ENCODE measurements around the gene SALL4.

The SALL4 gene

GRCh38 chr20:51735728-51736600 lies 66.4 kb downstream of the SALL4 start (continued):
- TF ChIP-seq TSHZ1 (tag by site-specific recombination; IDR thresholded peaks at IDR 0.05; ENCODE audit: borderline replicate concordance): 0 out of 2 replicates have a peak, but pooled peaks have one; percentile 18
- no peak for TF ChIP-seq TCF7L2 (IDR thresholded peaks at IDR 0.05; ENCODE audit: borderline replicate concordance, low read depth, low read length)
- TF ChIP-seq ZNF639 (tag by site-specific recombination; IDR thresholded peaks at IDR 0.05): peak; percentile 78; the same call in 1 of the 2 replicates
- TF ChIP-seq ZNF580 (tag by site-specific recombination; IDR thresholded peaks at IDR 0.05): 0 out of 2 replicates have a peak, but pooled peaks have one; percentile 53
- peak; percentile 66 for TF ChIP-seq PRDM1 (tag by site-specific recombination; IDR thresholded peaks at IDR 0.05)
- peak; percentile 65 for TF ChIP-seq GLIS2 (tag by site-specific recombination; IDR thresholded peaks at IDR 0.05)
- no peak for TF ChIP-seq ZNF157 (tag by site-specific recombination; IDR thresholded peaks at IDR 0.05)
- TF ChIP-seq, protein P1, sequence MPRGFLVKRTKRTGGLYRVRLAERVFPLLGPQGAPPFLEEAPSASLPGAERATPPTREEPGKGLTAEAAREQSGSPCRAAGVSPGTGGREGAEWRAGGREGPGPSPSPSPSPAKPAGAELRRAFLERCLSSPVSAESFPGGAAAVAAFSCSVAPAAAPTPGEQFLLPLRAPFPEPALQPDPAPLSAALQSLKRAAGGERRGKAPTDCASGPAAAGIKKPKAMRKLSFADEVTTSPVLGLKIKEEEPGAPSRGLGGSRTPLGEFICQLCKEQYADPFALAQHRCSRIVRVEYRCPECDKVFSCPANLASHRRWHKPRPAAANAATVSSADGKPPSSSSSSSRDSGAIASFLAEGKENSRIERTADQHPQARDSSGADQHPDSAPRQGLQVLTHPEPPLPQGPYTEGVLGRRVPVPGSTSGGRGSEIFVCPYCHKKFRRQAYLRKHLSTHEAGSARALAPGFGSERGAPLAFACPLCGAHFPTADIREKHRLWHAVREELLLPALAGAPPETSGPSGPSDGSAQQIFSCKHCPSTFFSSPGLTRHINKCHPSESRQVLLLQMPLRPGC (tag by site-specific recombination; IDR thresholded peaks at IDR 0.05): peak; percentile 65; the same call in 1 of the 2 replicates
- TF ChIP-seq ZNF362 (tag by site-specific recombination; IDR thresholded peaks at IDR 0.05): peak; percentile 46; the same call in 1 of the 2 replicates
- peak; percentile 74 for TF ChIP-seq GLIS1 (tag by site-specific recombination; IDR thresholded peaks at IDR 0.05)
- TF ChIP-seq ZNF670 (tag by site-specific recombination; IDR thresholded peaks at IDR 0.05; ENCODE audit: low read depth): no peak
- TF ChIP-seq, protein P2, sequence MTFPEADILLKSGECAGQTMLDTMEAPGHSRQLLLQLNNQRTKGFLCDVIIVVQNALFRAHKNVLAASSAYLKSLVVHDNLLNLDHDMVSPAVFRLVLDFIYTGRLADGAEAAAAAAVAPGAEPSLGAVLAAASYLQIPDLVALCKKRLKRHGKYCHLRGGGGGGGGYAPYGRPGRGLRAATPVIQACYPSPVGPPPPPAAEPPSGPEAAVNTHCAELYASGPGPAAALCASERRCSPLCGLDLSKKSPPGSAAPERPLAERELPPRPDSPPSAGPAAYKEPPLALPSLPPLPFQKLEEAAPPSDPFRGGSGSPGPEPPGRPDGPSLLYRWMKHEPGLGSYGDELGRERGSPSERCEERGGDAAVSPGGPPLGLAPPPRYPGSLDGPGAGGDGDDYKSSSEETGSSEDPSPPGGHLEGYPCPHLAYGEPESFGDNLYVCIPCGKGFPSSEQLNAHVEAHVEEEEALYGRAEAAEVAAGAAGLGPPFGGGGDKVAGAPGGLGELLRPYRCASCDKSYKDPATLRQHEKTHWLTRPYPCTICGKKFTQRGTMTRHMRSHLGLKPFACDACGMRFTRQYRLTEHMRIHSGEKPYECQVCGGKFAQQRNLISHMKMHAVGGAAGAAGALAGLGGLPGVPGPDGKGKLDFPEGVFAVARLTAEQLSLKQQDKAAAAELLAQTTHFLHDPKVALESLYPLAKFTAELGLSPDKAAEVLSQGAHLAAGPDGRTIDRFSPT (tag by site-specific recombination; IDR thresholded peaks at IDR 0.05): peak; percentile 76; the same call in 1 of the 2 replicates
- peak; percentile 59; the same call in 1 of the 2 replicates for TF ChIP-seq ZNF394 (tag by site-specific recombination; IDR thresholded peaks at IDR 0.05; ENCODE audit: borderline replicate concordance)
- TF ChIP-seq ZEB2 (tag by site-specific recombination; IDR thresholded peaks at IDR 0.05): peak; percentile 91
- no peak for TF ChIP-seq ZFP41 (tag by site-specific recombination; IDR thresholded peaks at IDR 0.05; ENCODE audit: borderline replicate concordance)
- no peak for TF ChIP-seq ELK4 (IDR thresholded peaks at IDR 0.05; ENCODE audit: borderline replicate concordance, low read depth, low read length)
- no peak for TF ChIP-seq ZSCAN16 (tag by site-specific recombination; IDR thresholded peaks at IDR 0.05)
- 0 out of 2 replicates have a peak, but pooled peaks have one; percentile 37 for TF ChIP-seq ZBTB21 (tag by site-specific recombination; IDR thresholded peaks at IDR 0.05)
- no peak for TF ChIP-seq ZNF423 (tag by site-specific recombination; IDR thresholded peaks at IDR 0.05)
- 0 out of 2 replicates have a peak, but pooled peaks have one; percentile 6 for TF ChIP-seq ZNF146 (tag by site-specific recombination; IDR thresholded peaks at IDR 0.05)
- TF ChIP-seq HOXA7 (CRISPR knock-in tag; IDR thresholded peaks at IDR 0.05; ENCODE audit: borderline replicate concordance): no peak
- peak; percentile 14; the same call in 1 of the 2 replicates for TF ChIP-seq KLF9 (tag by site-specific recombination; IDR thresholded peaks at IDR 0.05; ENCODE audit: low read depth)
- no peak for TF ChIP-seq ZNF776 (tag by site-specific recombination; IDR thresholded peaks at IDR 0.05; ENCODE audit: borderline replicate concordance)
- TF ChIP-seq ZNF24 (tag by site-specific recombination; IDR thresholded peaks at IDR 0.05): peak; percentile 65; the same call in 1 of the 2 replicates
- TF ChIP-seq ZNF133 (tag by site-specific recombination; IDR thresholded peaks at IDR 0.05): no peak
- TF ChIP-seq SP7 (tag by site-specific recombination; IDR thresholded peaks at IDR 0.05): 0 out of 2 replicates have a peak, but pooled peaks have one; percentile 40
- 0 out of 2 replicates have a peak, but pooled peaks have one; percentile 81 for TF ChIP-seq REPIN1 (tag by site-specific recombination; IDR thresholded peaks at IDR 0.05; ENCODE audit: low read depth)

All from HEK293 (cell line).